Astrocyte of the spinal cord (primary cell): ENCODE data around the gene HBA1.
"Not testable (repeated sequence)": the region's sequence is repeated elsewhere in the genome, so short reads cannot be mapped to it uniquely, and the experiment has no call there.

Source experiments
- DNase-seq: peaks from one replicate; pipeline ENCODE4 v3.0.0; 2011; ENCODE audit warnings: low read depth, low spot score
- H3K4me3 ChIP-seq: 2 replicates; pipeline ENCODE4 v1.5.1; 2011; ENCODE audit warnings: low read depth, mild to moderate bottlenecking, low read length, moderate library complexity
- in situ Hi-C: cut with HindIII; loops from 2 replicates; pipeline ENCODE4 v1.10.0; 2017; ENCODE audit warnings: low sequenced_read_pairs
- TF ChIP-seq, protein P1 (sequence below): IDR thresholded peaks from 2 replicates; pipeline ENCODE4 v1.5.1; 2012; ENCODE audit warnings: low read depth, mild to moderate bottlenecking, low read length, inconsistent platforms

Gene HBA1

DNA sequence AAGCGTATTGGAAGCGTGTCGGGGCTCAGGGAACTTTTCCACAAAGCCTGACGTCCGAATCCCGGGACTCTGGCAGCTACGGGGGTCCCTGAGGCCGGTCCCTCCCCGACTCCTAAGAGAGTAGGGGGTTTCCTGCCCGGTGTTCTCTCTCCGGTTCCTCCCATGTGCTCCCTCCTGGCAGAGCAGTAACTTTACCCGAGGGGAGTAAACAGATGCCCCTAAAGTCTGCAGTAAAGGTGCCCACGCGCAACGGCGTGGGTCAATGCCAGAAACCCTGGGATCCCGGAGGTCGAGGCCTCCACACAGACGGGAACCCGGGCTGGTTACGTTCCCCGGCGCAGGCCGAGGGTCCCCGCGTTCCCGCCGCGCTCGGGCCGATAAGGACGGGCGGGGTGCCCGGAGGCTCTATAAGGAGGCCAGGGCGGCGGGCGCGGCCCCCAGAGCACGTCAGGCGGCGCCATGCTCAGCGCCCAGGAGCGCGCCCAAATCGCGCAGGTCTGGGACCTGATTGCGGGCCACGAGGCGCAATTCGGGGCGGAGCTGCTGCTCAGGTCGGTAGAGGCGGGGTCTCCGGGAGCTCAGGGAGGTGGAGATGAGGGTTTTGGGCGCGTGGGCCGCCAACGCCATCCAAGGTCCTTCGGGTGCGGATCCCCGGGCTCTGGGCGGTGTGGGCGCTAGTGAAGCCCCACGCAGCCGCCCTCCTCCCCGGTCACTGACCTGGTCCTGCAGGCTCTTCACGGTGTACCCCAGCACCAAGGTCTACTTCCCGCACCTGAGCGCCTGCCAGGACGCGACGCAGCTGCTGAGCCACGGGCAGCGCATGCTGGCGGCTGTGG, 10.7 kb upstream of the HBA1 start, which contains the start of gene HBM:
Gene HBM, plus strand, starts transcription at position 440 of the 836 bp plus-strand sequence. Its CDS starts 20 bp downstream, at position 460.
- H3K4me3 ChIP-seq, result no peak within 1 kb of the TSS
- DNase-seq, result no peak
- in situ Hi-C loops, result no loop called here
- TF ChIP-seq, protein P1, sequence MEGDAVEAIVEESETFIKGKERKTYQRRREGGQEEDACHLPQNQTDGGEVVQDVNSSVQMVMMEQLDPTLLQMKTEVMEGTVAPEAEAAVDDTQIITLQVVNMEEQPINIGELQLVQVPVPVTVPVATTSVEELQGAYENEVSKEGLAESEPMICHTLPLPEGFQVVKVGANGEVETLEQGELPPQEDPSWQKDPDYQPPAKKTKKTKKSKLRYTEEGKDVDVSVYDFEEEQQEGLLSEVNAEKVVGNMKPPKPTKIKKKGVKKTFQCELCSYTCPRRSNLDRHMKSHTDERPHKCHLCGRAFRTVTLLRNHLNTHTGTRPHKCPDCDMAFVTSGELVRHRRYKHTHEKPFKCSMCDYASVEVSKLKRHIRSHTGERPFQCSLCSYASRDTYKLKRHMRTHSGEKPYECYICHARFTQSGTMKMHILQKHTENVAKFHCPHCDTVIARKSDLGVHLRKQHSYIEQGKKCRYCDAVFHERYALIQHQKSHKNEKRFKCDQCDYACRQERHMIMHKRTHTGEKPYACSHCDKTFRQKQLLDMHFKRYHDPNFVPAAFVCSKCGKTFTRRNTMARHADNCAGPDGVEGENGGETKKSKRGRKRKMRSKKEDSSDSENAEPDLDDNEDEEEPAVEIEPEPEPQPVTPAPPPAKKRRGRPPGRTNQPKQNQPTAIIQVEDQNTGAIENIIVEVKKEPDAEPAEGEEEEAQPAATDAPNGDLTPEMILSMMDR, result no peak

DNA sequence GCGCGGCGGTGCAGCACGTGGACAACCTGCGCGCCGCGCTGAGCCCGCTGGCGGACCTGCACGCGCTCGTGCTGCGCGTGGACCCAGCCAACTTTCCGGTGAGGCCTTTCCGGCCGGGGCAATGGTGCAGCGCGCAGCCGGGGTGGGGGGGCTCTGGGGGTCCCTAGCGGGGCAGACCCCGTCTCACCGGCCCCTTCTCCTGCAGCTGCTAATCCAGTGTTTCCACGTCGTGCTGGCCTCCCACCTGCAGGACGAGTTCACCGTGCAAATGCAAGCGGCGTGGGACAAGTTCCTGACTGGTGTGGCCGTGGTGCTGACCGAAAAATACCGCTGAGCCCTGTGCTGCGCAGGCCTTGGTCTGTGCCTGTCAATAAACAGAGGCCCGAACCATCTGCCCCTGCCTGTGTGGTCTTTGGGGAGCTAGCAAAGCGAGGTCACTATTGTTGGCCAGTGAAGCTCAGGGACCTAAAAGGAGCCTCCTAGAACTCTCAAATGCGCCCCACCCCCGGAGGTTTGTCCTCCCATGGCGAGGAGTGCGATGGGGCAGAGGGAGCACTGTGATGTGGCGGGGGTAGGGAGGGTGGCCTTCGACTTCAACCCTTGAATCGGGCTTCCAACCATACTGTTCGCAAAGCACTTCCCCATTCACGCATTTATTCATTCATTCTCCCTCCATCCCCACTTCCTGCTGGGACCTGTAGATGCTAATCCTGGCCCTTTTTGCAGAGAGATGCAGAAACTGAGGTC, 9.9 kb upstream of the HBA1 start:
- in situ Hi-C loops, result no loop called here
- DNase-seq, result no peak
- no peak overlapping the region for H3K4me3 ChIP-seq
- TF ChIP-seq, protein P1, result no peak

DNA sequence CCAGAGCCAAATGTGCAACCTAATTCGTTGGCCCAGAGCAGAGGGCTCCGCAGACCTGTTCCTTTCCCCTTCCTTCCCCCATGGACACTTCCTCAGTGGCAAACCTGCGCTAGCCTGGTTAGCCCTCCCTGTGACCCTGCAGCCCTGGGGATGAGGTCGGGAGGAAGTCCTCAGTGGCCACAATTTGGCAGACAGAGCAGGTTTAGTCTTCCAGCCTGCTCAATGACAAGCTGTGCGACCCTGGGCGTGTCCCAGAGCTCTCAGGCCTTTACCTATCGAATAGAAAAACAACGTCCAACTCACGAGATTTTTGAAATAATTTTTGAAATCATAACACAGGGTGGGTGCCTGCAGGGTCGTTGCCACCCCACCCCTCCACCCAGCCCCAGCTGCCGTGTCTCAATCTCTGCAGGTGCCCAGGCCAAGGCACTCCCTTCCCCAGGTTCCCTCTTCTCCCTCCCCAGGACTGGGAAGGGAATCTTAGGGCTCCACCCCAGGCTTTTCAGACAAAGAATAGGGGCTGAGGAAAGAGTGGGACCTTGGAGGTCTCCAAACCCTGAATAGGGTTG, 9.3 kb upstream of the HBA1 start:
- no peak for DNase-seq
- TF ChIP-seq, protein P1, result no peak
- in situ Hi-C loops, result no loop called here
- H3K4me3 ChIP-seq, result no peak overlapping the region

DNA sequence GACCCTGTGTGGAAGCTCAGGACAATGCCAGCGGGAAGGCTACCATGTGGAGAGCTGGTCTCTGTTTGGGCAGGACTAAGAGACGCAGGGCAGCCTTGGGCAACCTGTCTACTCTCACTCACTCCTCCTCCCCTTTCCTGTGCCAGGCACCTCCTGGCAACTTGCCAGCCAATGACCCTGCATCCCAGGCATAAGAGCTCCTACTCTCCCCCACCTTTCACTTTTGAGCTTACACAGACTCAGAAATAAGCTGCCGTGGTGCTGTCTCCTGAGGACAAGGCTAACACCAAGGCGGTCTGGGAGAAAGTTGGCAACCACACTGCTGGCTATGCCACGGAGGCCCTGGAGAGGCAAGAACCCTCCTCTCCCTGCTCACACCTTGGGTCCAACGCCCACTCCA, 8.1 kb upstream of the HBA1 start:
- H3K4me3 ChIP-seq, result no peak overlapping the region
- DNase-seq, result no peak
- in situ Hi-C loops, result no loop called here
- TF ChIP-seq, protein P1, result no peak

DNA sequence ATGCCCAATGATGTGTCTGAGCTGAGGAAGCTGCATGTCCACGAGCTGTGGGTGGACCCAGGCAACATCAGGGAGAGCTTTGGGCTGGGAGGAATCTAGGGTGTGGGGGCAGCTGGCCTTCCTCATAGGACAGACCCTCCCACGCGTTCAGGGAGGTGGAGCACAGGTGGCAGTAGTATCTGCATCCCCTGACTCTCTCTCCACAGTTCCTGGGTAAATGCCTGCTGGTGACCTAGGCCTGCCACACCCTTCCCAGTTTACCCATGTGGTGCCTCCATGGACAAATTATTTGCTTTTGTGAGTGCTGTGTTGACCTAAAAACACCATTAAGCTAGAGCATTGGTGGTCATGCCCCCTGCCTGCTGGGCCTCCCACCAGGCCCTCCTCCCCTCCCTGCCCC, 7.5 kb upstream of the HBA1 start:
- TF ChIP-seq, protein P1, result no peak
- H3K4me3 ChIP-seq, result no peak overlapping the region
- in situ Hi-C loops, result no loop called here
- no peak for DNase-seq

DNA sequence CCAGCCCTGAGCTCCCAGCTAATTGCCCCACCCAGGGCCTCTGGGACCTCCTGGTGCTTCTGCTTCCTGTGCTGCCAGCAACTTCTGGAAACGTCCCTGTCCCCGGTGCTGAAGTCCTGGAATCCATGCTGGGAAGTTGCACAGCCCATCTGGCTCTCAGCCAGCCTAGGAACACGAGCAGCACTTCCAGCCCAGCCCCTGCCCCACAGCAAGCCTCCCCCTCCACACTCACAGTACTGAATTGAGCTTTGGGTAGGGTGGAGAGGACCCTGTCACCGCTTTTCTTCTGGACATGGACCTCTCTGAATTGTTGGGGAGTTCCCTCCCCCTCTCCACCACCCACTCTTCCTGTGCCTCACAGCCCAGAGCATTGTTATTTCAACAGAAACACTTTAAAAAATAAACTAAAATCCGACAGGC, 6.4 kb upstream of the HBA1 start:
- in situ Hi-C loops, H3K4me3 ChIP-seq, DNase-seq: not testable (repeated sequence)

DNA sequence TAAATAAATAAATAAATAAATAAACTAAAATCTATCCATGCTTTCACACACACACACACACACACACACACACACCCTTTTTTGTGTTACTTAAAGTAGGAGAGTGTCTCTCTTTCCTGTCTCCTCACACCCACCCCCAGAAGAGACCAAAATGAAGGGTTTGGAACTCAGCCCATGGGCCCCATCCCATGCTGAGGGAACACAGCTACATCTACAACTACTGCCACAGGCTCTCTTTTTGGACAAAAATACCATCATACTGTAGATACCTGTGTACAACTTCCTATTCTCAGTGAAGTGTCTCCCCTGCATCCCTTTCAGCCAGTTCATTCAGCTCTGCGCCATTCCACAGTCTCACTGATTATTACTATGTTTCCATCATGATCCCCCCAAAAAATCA, 5.7 kb upstream of the HBA1 start:
- no peak overlapping the region for H3K4me3 ChIP-seq
- in situ Hi-C loops, result no loop called here
- TF ChIP-seq, protein P1, result no peak
- no peak for DNase-seq

DNA sequence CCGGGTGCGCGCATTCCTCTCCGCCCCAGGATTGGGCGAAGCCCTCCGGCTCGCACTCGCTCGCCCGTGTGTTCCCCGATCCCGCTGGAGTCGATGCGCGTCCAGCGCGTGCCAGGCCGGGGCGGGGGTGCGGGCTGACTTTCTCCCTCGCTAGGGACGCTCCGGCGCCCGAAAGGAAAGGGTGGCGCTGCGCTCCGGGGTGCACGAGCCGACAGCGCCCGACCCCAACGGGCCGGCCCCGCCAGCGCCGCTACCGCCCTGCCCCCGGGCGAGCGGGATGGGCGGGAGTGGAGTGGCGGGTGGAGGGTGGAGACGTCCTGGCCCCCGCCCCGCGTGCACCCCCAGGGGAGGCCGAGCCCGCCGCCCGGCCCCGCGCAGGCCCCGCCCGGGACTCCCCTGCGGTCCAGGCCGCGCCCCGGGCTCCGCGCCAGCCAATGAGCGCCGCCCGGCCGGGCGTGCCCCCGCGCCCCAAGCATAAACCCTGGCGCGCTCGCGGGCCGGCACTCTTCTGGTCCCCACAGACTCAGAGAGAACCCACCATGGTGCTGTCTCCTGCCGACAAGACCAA, 4.0 kb upstream of the HBA1 start, which contains the start of gene HBA2:
Gene HBA2, plus strand, starts transcription at position 503 of the 568 bp plus-strand sequence. Its CDS starts 37 bp downstream, at position 540.
- DNase-seq, H3K4me3 ChIP-seq, in situ Hi-C loops: not testable (repeated sequence)

DNA sequence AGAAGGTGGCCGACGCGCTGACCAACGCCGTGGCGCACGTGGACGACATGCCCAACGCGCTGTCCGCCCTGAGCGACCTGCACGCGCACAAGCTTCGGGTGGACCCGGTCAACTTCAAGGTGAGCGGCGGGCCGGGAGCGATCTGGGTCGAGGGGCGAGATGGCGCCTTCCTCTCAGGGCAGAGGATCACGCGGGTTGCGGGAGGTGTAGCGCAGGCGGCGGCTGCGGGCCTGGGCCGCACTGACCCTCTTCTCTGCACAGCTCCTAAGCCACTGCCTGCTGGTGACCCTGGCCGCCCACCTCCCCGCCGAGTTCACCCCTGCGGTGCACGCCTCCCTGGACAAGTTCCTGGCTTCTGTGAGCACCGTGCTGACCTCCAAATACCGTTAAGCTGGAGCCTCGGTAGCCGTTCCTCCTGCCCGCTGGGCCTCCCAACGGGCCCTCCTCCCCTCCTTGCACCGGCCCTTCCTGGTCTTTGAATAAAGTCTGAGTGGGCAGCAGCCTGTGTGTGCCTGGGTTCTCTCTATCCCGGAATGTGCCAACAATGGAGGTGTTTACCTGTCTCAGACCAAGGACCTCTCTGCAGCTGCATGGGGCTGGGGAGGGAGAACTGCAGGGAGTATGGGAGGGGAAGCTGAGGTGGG, 3.1 kb upstream of the HBA1 start:
- DNase-seq, in situ Hi-C loops, H3K4me3 ChIP-seq: not testable (repeated sequence)
